A673 (cell line): ENCODE results near the gene HEMGN. TPM values are rescaled to one million over a fixed set of nuclear protein-coding genes. Genes with fewer than 3 reads are reported as not detected.
A peak's percentile ranks its signal among the peaks of the same experiment; 100 is the strongest.

ENCODE experiments used
- BruUV-seq: library from RNA; stranded (reverse); fragments of 400-500 nt; replicated peaks from 2 replicates; lab custom pipeline; 2021; lab: Mats Ljungman, UMichigan
- CTCF ChIA-PET: fragments of 300-600 bp; sonication (Branson Sonifier 250); formaldehyde crosslinking; loops from one replicate; lab custom pipeline; 2022; ENCODE audit warnings: antibody characterized with exemption; lab: Charles Lee
- POLR2A ChIA-PET: fragments of 300-600 bp; sonication (Branson Sonifier 250); formaldehyde crosslinking; loops from one replicate; lab custom pipeline; 2022; ENCODE audit warnings: antibody characterized with exemption; ENCODE audit not compliant: low non-redundant PET; lab: Charles Lee
- DNase-seq: peaks from one replicate; pipeline ENCODE4 v3.0.0-alpha.2; 2015; ENCODE audit warnings: low spot score
- H3K27ac ChIP-seq: fragments of 200-600 bp; sonication (generic); 2 replicates; pipeline ENCODE4 v1.5.1; 2016; ENCODE audit warnings: mixed run types, low read depth, mild to moderate bottlenecking, mixed read lengths, antibody characterized with exemption, low read length; ENCODE audit not compliant: poor library complexity, severe bottlenecking
- H3K27me3 ChIP-seq: fragments of 200-600 bp; sonication (generic); replicated peaks from 2 replicates; pipeline ENCODE4 v1.6.1; 2017; ENCODE audit warnings: mixed run types, low read depth, mild to moderate bottlenecking, mixed read lengths, antibody characterized with exemption, low read length; ENCODE audit not compliant: insufficient read depth, poor library complexity
- H3K36me3 ChIP-seq: fragments of 200-600 bp; sonication (generic); 2 replicates; pipeline ENCODE4 v1.6.1; 2016; ENCODE audit warnings: mixed run types, mild to moderate bottlenecking, mixed read lengths, antibody characterized with exemption, low read length; ENCODE audit not compliant: insufficient read depth, poor library complexity, severe bottlenecking
- H3K4me1 ChIP-seq: fragments of 200-600 bp; sonication (generic); 2 replicates; pipeline ENCODE4 v1.6.1; 2017; ENCODE audit warnings: mixed run types, mild to moderate bottlenecking, mixed read lengths, antibody characterized with exemption, low read length; ENCODE audit not compliant: insufficient read depth, poor library complexity, severe bottlenecking
- H3K4me3 ChIP-seq: fragments of 200-600 bp; sonication (generic); 2 replicates; pipeline ENCODE4 v1.5.1; 2016; ENCODE audit warnings: low read depth, mixed run types, mild to moderate bottlenecking, mixed read lengths, low read length; ENCODE audit not compliant: poor library complexity, severe bottlenecking
- H3K9me3 ChIP-seq: fragments of 200-600 bp; sonication (generic); 2 replicates; pipeline ENCODE4 v1.6.1; 2016; ENCODE audit warnings: mixed run types, low read depth, mild to moderate bottlenecking, mixed read lengths, antibody characterized with exemption, low read length; ENCODE audit not compliant: poor library complexity, severe bottlenecking
- EZH2 ChIP-seq: fragments of 200-600 bp; sonication (generic); IDR thresholded peaks from 2 replicates; pipeline ENCODE4 v1.6.1; 2017; ENCODE audit warnings: borderline replicate concordance, low read depth, mild to moderate bottlenecking, mixed read lengths, antibody characterized with exemption, low read length; ENCODE audit not compliant: poor library complexity, severe bottlenecking
- intact Hi-C: fragments of 100-400 bp; cut with micrococcal nuclease; formaldehyde crosslinking; loops from one replicate; pipeline ENCODE4 v1.10.0; 2022; ENCODE audit not compliant: unreplicated experiment
- total RNA-seq: library from RNA; stranded (reverse); gene quantifications from 2 replicates; pipeline ENCODE4 v1.2.3, GENCODE V29; 2021
- TF ChIP-seq, protein P1 (sequence below): fragments of 300-800, 200-600 bp; sonication (generic); conservative IDR thresholded peaks from 2 replicates; pipeline ENCODE4 v1.5.1; 2017; ENCODE audit warnings: low read depth, mild to moderate bottlenecking, antibody characterized with exemption, low read length, moderate library complexity, mixed read lengths

Gene HEMGN
- total RNA-seq, 1 experiment from 2014 or later: not detected

DNA sequence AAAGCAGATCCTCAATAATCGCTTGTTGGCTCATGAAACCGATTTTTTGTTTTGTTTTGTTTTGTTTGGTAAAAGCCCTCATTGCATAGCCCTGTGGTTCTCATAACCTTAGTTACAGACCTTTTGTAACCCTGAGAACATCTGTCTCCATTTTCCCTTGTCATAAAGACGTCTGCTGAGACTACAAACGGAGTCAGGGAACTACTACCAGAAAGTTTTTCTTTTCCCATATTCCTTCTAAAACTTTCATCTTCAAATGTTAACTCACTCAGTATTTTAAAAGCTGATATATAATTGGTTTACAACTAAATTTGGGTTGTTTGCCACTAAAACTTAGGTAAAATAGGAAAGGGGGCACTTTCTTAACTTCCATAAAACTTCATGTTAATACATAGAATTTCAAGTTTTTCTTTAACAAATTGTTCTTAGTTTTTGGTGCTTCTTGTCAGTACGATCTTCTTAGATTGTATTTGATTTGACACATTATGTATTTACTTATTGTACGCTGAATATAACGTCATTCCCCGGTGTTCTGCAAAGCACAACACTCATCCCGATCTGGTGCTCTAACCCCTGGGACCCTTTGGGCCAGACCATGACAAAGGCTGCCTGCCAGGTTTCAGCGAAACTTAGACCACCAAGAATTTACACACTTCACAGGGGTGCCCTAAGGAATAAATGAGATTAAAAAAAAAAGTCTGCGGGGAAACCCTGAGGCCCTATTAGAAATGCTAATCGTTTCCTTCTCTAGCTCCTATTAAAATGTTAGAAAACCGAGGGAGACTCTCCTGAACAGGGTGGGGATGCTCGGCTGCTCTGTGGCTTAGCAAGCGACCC, 44.1 kb upstream of the HEMGN start:
- peak overlapping the region; percentile 92 for H3K4me3 ChIP-seq
- BruUV-seq: TSS peak; percentile 82
- no peaks in the 10 kb centered on the region for H3K36me3 ChIP-seq
- peaks cover 38% of the 10 kb centered on the region for H3K4me1 ChIP-seq
- H3K27me3 ChIP-seq: no peaks in the 10 kb centered on the region
- DNase-seq: peak; percentile 58
- ChIA-PET POLR2A (interaction anchor here (0.7 kb wide), 1 partner anchor 344 kb away, joined by 4 read pairs; no protein-coding TSS in a partner anchor), CTCF (interaction anchor here (1.7 kb wide), 1 partner anchor 59 kb away, joined by 14 read pairs; the partner anchor contains the start of gene TRMO)
- intact Hi-C loops: loop anchor here (2.0 kb wide), 1 partner anchor 59 kb away; the partner anchor contains the start of gene TRMO
- H3K27ac ChIP-seq: peak overlapping the region; percentile 99
- no peaks in the 10 kb centered on the region for H3K9me3 ChIP-seq
- TF ChIP-seq, protein P1, sequence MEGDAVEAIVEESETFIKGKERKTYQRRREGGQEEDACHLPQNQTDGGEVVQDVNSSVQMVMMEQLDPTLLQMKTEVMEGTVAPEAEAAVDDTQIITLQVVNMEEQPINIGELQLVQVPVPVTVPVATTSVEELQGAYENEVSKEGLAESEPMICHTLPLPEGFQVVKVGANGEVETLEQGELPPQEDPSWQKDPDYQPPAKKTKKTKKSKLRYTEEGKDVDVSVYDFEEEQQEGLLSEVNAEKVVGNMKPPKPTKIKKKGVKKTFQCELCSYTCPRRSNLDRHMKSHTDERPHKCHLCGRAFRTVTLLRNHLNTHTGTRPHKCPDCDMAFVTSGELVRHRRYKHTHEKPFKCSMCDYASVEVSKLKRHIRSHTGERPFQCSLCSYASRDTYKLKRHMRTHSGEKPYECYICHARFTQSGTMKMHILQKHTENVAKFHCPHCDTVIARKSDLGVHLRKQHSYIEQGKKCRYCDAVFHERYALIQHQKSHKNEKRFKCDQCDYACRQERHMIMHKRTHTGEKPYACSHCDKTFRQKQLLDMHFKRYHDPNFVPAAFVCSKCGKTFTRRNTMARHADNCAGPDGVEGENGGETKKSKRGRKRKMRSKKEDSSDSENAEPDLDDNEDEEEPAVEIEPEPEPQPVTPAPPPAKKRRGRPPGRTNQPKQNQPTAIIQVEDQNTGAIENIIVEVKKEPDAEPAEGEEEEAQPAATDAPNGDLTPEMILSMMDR: no peak
- no peak for TF ChIP-seq EZH2

DNA sequence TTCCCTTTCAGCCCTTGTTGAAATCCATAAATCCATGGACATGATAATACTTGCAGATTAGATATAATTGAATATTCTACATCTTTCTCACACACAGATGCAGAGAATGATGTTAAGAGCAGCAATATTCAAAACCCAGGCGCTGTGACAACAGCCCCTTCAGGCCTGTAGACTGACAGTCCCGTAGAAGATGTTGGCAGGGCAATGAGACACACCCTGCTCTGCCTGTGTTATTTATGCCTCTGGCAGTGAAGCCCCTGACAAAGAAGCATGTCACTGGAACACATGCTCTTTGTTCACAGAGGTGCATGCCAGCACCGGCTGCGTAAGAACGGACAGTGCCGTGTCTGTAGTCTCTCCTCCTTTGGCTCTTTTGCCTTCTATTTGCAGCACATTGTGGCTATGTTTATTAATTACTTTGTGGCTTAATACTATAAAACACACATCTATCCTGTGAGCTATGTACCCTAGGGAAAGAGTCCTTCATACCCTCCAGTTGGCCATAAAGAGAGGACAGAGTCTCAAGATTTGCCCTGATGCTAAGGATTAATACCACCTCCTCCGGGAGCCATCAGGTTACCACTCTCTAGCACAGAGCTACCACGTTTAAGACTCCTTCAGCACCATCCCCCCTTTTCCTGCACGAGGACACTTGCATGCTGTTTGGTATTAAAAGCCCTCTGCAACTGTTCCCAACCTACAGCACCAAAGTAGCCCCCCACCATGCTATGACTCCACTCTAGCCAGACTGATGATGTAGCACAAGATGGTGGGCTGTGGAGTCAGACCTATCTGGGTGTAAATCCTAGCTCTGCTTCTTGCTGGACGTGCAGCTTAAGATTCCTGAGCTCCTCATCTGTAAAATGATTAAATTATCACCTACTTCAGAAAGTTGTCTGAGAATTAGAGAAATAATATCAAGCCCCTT, 43.2 kb upstream of the HEMGN start:
- POLR2A ChIA-PET: interaction anchor here (0.7 kb wide), 1 partner anchor 345 kb away, joined by 4 read pairs; no protein-coding TSS in a partner anchor
- no peaks in the 10 kb centered on the region for H3K9me3 ChIP-seq
- H3K27me3 ChIP-seq: no peaks in the 10 kb centered on the region
- intact Hi-C loops: no loop called here
- BruUV-seq: no TSS peak
- H3K27ac ChIP-seq: no peak overlapping the region
- no peak for DNase-seq
- peaks cover 31% of the 10 kb centered on the region for H3K4me1 ChIP-seq
- CTCF ChIA-PET: no interaction called here
- no peak for TF ChIP-seq EZH2
- TF ChIP-seq, protein P1: no peak
- H3K36me3 ChIP-seq: no peaks in the 10 kb centered on the region
- H3K4me3 ChIP-seq: no peak overlapping the region

DNA sequence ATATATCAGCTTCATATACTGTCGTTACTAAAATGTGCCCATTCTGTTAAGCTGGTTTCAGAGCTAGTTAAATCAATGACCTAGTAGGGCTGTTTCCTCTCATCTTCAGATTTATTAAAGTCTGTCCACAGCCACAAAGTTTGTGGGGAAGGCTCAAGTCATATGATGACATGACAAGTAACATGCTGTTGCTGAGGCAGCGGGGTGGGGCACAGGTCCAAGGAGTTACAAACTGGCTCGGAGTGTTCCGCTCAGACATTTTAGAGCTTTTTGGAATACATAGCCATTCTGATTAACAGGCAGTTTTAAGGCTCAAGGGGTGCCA, 42.5 kb upstream of the HEMGN start:
- Histone ChIP-seq H3K4me1 (peaks cover 24% of the 10 kb centered on the region), H3K4me3 (no peak overlapping the region), H3K36me3 (no peaks in the 10 kb centered on the region), H3K9me3 (no peaks in the 10 kb centered on the region), H3K27me3 (no peaks in the 10 kb centered on the region), H3K27ac (no peak overlapping the region)
- intact Hi-C loops: no loop called here
- ChIA-PET POLR2A (no interaction called here), CTCF (no interaction called here)
- TF ChIP-seq EZH2: no peak
- TF ChIP-seq, protein P1: no peak
- BruUV-seq: no TSS peak
- no peak for DNase-seq
